Spinal cord (tissue), 10 donors: ENCODE measurements around the gene MPST. TPM values are rescaled to one million over a fixed set of nuclear protein-coding genes. Genes with fewer than 3 reads are reported as not detected.
"Not testable (repeated sequence)": the region's sequence is repeated elsewhere in the genome, so short reads cannot be mapped to it uniquely, and the experiment has no call there.

ENCODE experiments used
- DNase-seq, 6 donors: peaks; one replicate each; pipeline versions ENCODE4 v3.0.0 to v3.0.0-alpha.2; 2013 to 2015; ENCODE audit warnings: low spot score in 6 of 6, low read depth in 4 of 6
- H3K27ac ChIP-seq: one replicate; pipeline ENCODE4 v1.5.1; 2013; ENCODE audit warnings: low read depth, low read length, control low read depth
- H3K27me3 ChIP-seq: one replicate; pipeline ENCODE4 v1.6.1; 2013; ENCODE audit warnings: low read length; ENCODE audit not compliant: control insufficient read depth, insufficient read depth
- H3K36me3 ChIP-seq: one replicate; pipeline ENCODE4 v1.6.1; 2013; ENCODE audit warnings: low read length; ENCODE audit not compliant: control insufficient read depth, insufficient read depth
- H3K4me1 ChIP-seq: one replicate; pipeline ENCODE4 v1.6.1; 2013; ENCODE audit warnings: low read length; ENCODE audit not compliant: control insufficient read depth, insufficient read depth
- H3K4me3 ChIP-seq: one replicate; pipeline ENCODE4 v1.5.1; 2013; ENCODE audit warnings: low read depth, low read length, control low read depth
- H3K9me3 ChIP-seq: one replicate; pipeline ENCODE4 v1.6.1; 2013; ENCODE audit warnings: low read length; ENCODE audit not compliant: control insufficient read depth, insufficient read depth
- WGBS: methylation state at CpG from one replicate; pipeline ENCODE4 v1.1.5; 2013; ENCODE audit warnings: missing lambda C conversion rate; ENCODE audit not compliant: insufficient coverage; 5-methylcytosine and 5-hydroxymethylcytosine counted together
- polyA plus RNA-seq, 2 donors: library from polyadenylated mRNA; unstranded; fragments of 120-200 nt; gene quantifications; one replicate each; pipeline ENCODE4 v1.2.1, GENCODE V29; 2013; ENCODE audit not compliant: insufficient read length in 2 of 2
- total RNA-seq, 2 donors: library from RNA; depleted of rRNA in 1 of 2; stranded (reverse); fragments of 120-200 nt in 1 of 2; fragments of >200 nt in 1 of 2; gene quantifications; one replicate each; pipeline versions ENCODE4 v1.2.3 to v1.2.4, GENCODE V29; 2013 to 2014
- donor health status: healthy.

The MPST gene
- total and polyA plus RNA-seq, 4 donors = 20.1 to 65.1 (median 47.5) TPM

GRCh38 chr22:37065180-37065579 lies 45.6 kb downstream of the MPST start:
- H3K36me3 ChIP-seq = peaks cover 54% of the 10 kb centered on the region
- H3K4me1 ChIP-seq = peaks cover 12% of the 10 kb centered on the region
- H3K4me3 ChIP-seq = no peak overlapping the region
- peaks cover 24% of the 10 kb centered on the region for H3K27me3 ChIP-seq
- DNase-seq = no peak
- H3K27ac ChIP-seq = no peak overlapping the region
- H3K9me3 ChIP-seq = no peaks in the 10 kb centered on the region
- 95% methylated on average over 3 of the region's 3 CpGs for WGBS

GRCh38 chr22:37065961-37066360 lies 46.4 kb downstream of the MPST start:
- peaks cover 46% of the 10 kb centered on the region for H3K36me3 ChIP-seq
- H3K9me3 ChIP-seq = no peaks in the 10 kb centered on the region
- peaks cover 12% of the 10 kb centered on the region for H3K4me1 ChIP-seq
- no peak overlapping the region for H3K27ac ChIP-seq
- H3K4me3 ChIP-seq = no peak overlapping the region
- no peak for DNase-seq
- peaks cover 30% of the 10 kb centered on the region for H3K27me3 ChIP-seq
- WGBS = 88% methylated on average over 9 of the region's 9 CpGs

GRCh38 chr22:37067428-37067827 lies 47.9 kb downstream of the MPST start:
- Histone ChIP-seq H3K4me3 (no peak overlapping the region), H3K9me3 (no peaks in the 10 kb centered on the region), H3K27me3 (peaks cover 30% of the 10 kb centered on the region), H3K4me1 (peaks cover 12% of the 10 kb centered on the region), H3K36me3 (peaks cover 32% of the 10 kb centered on the region), H3K27ac (no peak overlapping the region)
- 72% methylated on average over 5 of the region's 10 CpGs for WGBS
- no peak for DNase-seq

GRCh38 chr22:37068859-37069258 lies 49.3 kb downstream of the MPST start:
- peak in 1 of 6 donors; percentile 22 for DNase-seq
- peaks cover 17% of the 10 kb centered on the region for H3K36me3 ChIP-seq
- H3K27ac ChIP-seq = no peak overlapping the region
- WGBS = under 1% methylated on average over 35 of the region's 36 CpGs
- H3K9me3 ChIP-seq = no peaks in the 10 kb centered on the region
- H3K4me3 ChIP-seq = no peak overlapping the region
- peaks cover 30% of the 10 kb centered on the region for H3K27me3 ChIP-seq
- peaks cover 5% of the 10 kb centered on the region for H3K4me1 ChIP-seq

GRCh38 chr22:37069319-37069718 lies 49.8 kb downstream of the MPST start:
- Histone ChIP-seq H3K4me1 (peaks cover 5% of the 10 kb centered on the region), H3K27me3 (peaks cover 32% of the 10 kb centered on the region), H3K27ac (no peak overlapping the region), H3K4me3 (no peak overlapping the region), H3K36me3 (peaks cover 13% of the 10 kb centered on the region), H3K9me3 (no peaks in the 10 kb centered on the region)
- DNase-seq = no peak
- WGBS = 28% methylated on average over 9 of the region's 11 CpGs

- WGBS = 73% methylated on average over 5 of the region's 9 CpGs
- Histone ChIP-seq H3K4me1 (peaks cover 5% of the 10 kb centered on the region), H3K36me3 (peaks cover 11% of the 10 kb centered on the region), H3K4me3 (no peak overlapping the region), H3K9me3 (no peaks in the 10 kb centered on the region), H3K27ac (no peak overlapping the region), H3K27me3 (peaks cover 35% of the 10 kb centered on the region)
- no peak for DNase-seq
Observed at GRCh38 chr22:37069719-37070118, 50.2 kb downstream of the MPST start.

GRCh38 chr22:37070334-37070733 lies 50.8 kb downstream of the MPST start:
- Histone ChIP-seq H3K4me3 (no peak overlapping the region), H3K27ac (no peak overlapping the region), H3K9me3 (no peaks in the 10 kb centered on the region), H3K27me3 (peaks cover 38% of the 10 kb centered on the region), H3K36me3 (peaks cover 5% of the 10 kb centered on the region), H3K4me1 (peaks cover 5% of the 10 kb centered on the region)
- WGBS = 87% methylated on average over 7 of the region's 8 CpGs
- no peak for DNase-seq

GRCh38 chr22:37070744-37071143 lies 51.2 kb downstream of the MPST start:
- Histone ChIP-seq H3K4me3 (no peak overlapping the region), H3K9me3 (no peaks in the 10 kb centered on the region), H3K4me1 (peaks cover 5% of the 10 kb centered on the region), H3K27me3 (peaks cover 39% of the 10 kb centered on the region), H3K36me3 (peaks cover 5% of the 10 kb centered on the region), H3K27ac (no peak overlapping the region)
- DNase-seq = no peak
- 60% methylated on average over 5 of the region's 9 CpGs for WGBS

- H3K9me3 ChIP-seq, H3K4me3 ChIP-seq, H3K4me1 ChIP-seq, H3K36me3 ChIP-seq, H3K27ac ChIP-seq, DNase-seq: not testable (repeated sequence)
- H3K27me3 ChIP-seq = peaks cover 43% of the 10 kb centered on the region
- 91% methylated on average over 5 of the region's 5 CpGs for WGBS
Observed at GRCh38 chr22:37071850-37072592, 52.5 kb downstream of the MPST start.

- WGBS = 97% methylated on average over 8 of the region's 8 CpGs
- Histone ChIP-seq H3K4me3 (no peak overlapping the region), H3K27ac (no peak overlapping the region), H3K9me3 (no peaks in the 10 kb centered on the region), H3K4me1 (peaks cover 5% of the 10 kb centered on the region), H3K36me3 (no peaks in the 10 kb centered on the region), H3K27me3 (peaks cover 46% of the 10 kb centered on the region)
- no peak for DNase-seq
Observed at GRCh38 chr22:37072673-37073072, 53.1 kb downstream of the MPST start.
